SK-N-SH treated with all-trans-retinoic acid at 6 μM for 48 hours (cell line): ENCODE results near the gene FOXD1.
"Not testable (repeated sequence)": the region's sequence is repeated elsewhere in the genome, so short reads cannot be mapped to it uniquely, and the experiment has no call there.

Source experiments
- ATAC-seq: fragments of 200-7000 bp; cut with Tn5 transposase; 3 replicates; pipeline ENCODE4 v1.9.1; 2020; ENCODE audit warnings: mild to moderate bottlenecking, moderate library complexity
- ARNTL ChIP-seq: fragments of 450-650 bp; formaldehyde crosslinking; IDR thresholded peaks from 2 replicates; pipeline ENCODE4 v1.5.0; 2020; ENCODE audit warnings: low read depth, mild to moderate bottlenecking, moderate library complexity, borderline replicate concordance
- BACH2 ChIP-seq: fragments of 250-450 bp; sonication (Bioruptor Pico); IDR thresholded peaks from 2 replicates; pipeline ENCODE4 v1.9.0; 2021; ENCODE audit warnings: mild to moderate bottlenecking, borderline replicate concordance
- CSDC2 ChIP-seq: fragments of 250-450 bp; sonication (Bioruptor Pico); IDR thresholded peaks from 2 replicates; pipeline ENCODE4 v1.5.0; 2020; ENCODE audit warnings: mild to moderate bottlenecking, moderate library complexity
- ESRRG ChIP-seq: fragments of 250-450 bp; sonication (Bioruptor Pico); IDR thresholded peaks from 2 replicates; pipeline ENCODE4 v1.6.1; 2021; ENCODE audit warnings: mild to moderate bottlenecking
- GLIS3 ChIP-seq: fragments of 250-450 bp; sonication (Bioruptor Pico); IDR thresholded peaks from 2 replicates; pipeline ENCODE4 v1.5.0; 2020; ENCODE audit warnings: mild to moderate bottlenecking, moderate library complexity
- ISL1 ChIP-seq: fragments of 250-450 bp; sonication (Bioruptor Pico); IDR thresholded peaks from 2 replicates; pipeline ENCODE4 v2.1.2; 2022; ENCODE audit warnings: mild to moderate bottlenecking, moderate library complexity
- OSR1 ChIP-seq: fragments of 250-450 bp; sonication (Bioruptor Pico); IDR thresholded peaks from 2 replicates; pipeline ENCODE4 v1.8.0; 2022; ENCODE audit warnings: moderate library complexity, mild to moderate bottlenecking, inconsistent platforms
- PPARA ChIP-seq: fragments of 250-450 bp; sonication (Bioruptor Pico); IDR thresholded peaks from 2 replicates; pipeline ENCODE4 v1.5.0; 2020; ENCODE audit warnings: mild to moderate bottlenecking, borderline replicate concordance
- RARB ChIP-seq: fragments of 250-450 bp; sonication (Bioruptor Pico); IDR thresholded peaks from 2 replicates; pipeline ENCODE4 v1.8.0; 2021; ENCODE audit warnings: mild to moderate bottlenecking, moderate library complexity
- SNAI2 ChIP-seq: fragments of 250-450 bp; sonication (Bioruptor Pico); IDR thresholded peaks from 2 replicates; pipeline ENCODE4 v1.5.0; 2020; ENCODE audit warnings: mild to moderate bottlenecking, moderate library complexity
- TOX ChIP-seq: fragments of 250-450 bp; sonication (Bioruptor Pico); IDR thresholded peaks from 2 replicates; pipeline ENCODE4 v1.8.0; 2021; ENCODE audit warnings: mild to moderate bottlenecking, moderate library complexity, borderline replicate concordance
- ZFP3 ChIP-seq: fragments of 250-450 bp; sonication (Bioruptor Pico); IDR thresholded peaks from 2 replicates; pipeline ENCODE4 v1.5.0; 2020; ENCODE audit warnings: mild to moderate bottlenecking, moderate library complexity
- ZFP30 ChIP-seq: fragments of 450-650 bp; formaldehyde crosslinking; IDR thresholded peaks from 2 replicates; pipeline ENCODE4 v1.5.0; 2022; ENCODE audit warnings: mild to moderate bottlenecking, moderate library complexity
- ZNF565 ChIP-seq: fragments of 450-650 bp; formaldehyde crosslinking; conservative IDR thresholded peaks from 2 replicates; pipeline ENCODE4 v1.5.0; 2020; ENCODE audit warnings: low read depth, mild to moderate bottlenecking, moderate library complexity
- TF ChIP-seq, protein P1 (sequence below): fragments of 250-450 bp; sonication (Bioruptor Pico); IDR thresholded peaks from 2 replicates; pipeline ENCODE4 v1.8.0; 2021; ENCODE audit warnings: low read depth, mild to moderate bottlenecking, moderate library complexity, borderline replicate concordance
- TF ChIP-seq, protein P2 (sequence below): fragments of 250-450 bp; sonication (Bioruptor Pico); IDR thresholded peaks from 2 replicates; pipeline ENCODE4 v1.5.0; 2020; ENCODE audit warnings: mild to moderate bottlenecking, moderate library complexity

The FOXD1 gene

DNA sequence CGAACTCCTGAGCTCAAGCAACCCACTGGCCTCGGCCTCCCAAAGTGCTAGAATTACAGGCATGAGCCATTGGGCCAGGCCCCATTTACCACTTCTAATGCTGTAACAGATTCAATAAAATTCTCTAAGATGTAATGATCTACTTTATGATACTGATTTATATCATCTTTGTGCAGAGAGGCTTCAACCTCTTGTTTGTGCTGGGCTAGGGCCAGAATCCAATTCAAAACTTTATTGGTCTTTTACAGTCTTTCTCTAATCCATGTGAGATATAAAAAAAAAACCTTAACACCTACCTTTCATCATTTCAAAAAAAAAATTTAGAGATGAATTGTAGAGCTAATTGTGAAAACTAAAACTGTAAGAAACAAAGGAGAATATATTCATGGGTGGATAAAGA is 41.5 kb upstream of the FOXD1 start:
- ATAC-seq, result no peak
- no peak for TF ChIP-seq GLIS3 (CRISPR knock-in tag)
- TF ChIP-seq, all 23 proteins: peak for 0

DNA sequence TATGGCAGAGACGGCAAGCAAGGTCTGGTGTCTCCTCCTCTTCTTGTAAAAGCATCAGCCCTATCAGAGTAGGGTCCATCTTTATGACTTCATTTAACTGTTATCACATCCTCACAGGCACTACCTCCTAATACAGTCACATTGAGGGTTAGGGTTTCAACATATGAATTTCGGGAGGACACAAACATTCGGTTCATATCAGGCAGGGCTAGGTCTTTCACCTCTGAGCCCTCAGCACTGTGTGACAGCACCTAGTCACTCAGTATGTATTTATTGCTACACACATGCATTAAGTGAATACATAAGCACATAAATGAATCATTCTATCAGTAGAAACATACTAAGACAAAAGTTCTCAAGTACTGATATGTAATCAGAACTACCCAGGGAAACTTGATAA is 40.2 kb upstream of the FOXD1 start:
- TF ChIP-seq ZNF565 (CRISPR knock-in tag) (no peak), ZFP3 (CRISPR knock-in tag) (no peak), PPARA (CRISPR knock-in tag) (no peak), BACH2 (CRISPR knock-in tag) (no peak), ARNTL (CRISPR knock-in tag) (no peak), SNAI2 (no peak), OSR1 (CRISPR knock-in tag) (no peak), ISL1 (CRISPR knock-in tag) (no peak)
- TF ChIP-seq, protein P1, sequence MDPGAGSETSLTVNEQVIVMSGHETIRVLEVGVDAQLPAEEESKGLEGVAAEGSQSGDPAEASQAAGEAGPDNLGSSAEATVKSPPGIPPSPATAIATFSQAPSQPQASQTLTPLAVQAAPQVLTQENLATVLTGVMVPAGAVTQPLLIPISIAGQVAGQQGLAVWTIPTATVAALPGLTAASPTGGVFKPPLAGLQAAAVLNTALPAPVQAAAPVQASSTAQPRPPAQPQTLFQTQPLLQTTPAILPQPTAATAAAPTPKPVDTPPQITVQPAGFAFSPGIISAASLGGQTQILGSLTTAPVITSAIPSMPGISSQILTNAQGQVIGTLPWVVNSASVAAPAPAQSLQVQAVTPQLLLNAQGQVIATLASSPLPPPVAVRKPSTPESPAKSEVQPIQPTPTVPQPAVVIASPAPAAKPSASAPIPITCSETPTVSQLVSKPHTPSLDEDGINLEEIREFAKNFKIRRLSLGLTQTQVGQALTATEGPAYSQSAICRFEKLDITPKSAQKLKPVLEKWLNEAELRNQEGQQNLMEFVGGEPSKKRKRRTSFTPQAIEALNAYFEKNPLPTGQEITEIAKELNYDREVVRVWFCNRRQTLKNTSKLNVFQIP (CRISPR knock-in tag), result no peak
- TF ChIP-seq, protein P2, sequence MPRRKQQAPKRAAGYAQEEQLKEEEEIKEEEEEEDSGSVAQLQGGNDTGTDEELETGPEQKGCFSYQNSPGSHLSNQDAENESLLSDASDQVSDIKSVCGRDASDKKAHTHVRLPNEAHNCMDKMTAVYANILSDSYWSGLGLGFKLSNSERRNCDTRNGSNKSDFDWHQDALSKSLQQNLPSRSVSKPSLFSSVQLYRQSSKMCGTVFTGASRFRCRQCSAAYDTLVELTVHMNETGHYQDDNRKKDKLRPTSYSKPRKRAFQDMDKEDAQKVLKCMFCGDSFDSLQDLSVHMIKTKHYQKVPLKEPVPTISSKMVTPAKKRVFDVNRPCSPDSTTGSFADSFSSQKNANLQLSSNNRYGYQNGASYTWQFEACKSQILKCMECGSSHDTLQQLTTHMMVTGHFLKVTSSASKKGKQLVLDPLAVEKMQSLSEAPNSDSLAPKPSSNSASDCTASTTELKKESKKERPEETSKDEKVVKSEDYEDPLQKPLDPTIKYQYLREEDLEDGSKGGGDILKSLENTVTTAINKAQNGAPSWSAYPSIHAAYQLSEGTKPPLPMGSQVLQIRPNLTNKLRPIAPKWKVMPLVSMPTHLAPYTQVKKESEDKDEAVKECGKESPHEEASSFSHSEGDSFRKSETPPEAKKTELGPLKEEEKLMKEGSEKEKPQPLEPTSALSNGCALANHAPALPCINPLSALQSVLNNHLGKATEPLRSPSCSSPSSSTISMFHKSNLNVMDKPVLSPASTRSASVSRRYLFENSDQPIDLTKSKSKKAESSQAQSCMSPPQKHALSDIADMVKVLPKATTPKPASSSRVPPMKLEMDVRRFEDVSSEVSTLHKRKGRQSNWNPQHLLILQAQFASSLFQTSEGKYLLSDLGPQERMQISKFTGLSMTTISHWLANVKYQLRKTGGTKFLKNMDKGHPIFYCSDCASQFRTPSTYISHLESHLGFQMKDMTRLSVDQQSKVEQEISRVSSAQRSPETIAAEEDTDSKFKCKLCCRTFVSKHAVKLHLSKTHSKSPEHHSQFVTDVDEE (CRISPR knock-in tag), result no peak
- ATAC-seq, result no peak

DNA sequence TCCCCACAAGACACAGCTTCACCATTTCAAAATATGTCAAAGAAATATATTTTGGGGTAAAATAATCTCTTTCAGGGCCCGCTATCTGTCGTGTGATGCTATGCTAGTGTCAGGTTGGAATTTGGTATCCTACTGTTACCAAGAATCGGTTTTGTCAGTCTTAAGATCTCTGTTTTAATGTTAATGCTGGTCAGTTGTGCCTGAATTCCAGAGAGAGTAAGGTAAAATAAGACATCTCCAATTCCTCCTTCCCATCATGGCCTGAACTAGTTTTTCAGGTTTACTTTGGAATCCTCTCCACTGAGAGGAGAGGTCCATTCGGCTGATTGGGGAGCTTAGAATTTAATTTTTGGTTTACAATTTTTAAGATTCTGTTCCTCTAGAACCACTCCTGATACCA is 39.2 kb upstream of the FOXD1 start:
- ATAC-seq, result no peak
- TF ChIP-seq ZNF565 (CRISPR knock-in tag), result no peak
- TF ChIP-seq CSDC2 (CRISPR knock-in tag), result no peak
- TF ChIP-seq GLIS3 (CRISPR knock-in tag), result no peak
- TF ChIP-seq ESRRG (CRISPR knock-in tag), result no peak
- TF ChIP-seq BACH2 (CRISPR knock-in tag), result no peak
- no peak for TF ChIP-seq ZFP30 (CRISPR knock-in tag)
- no peak for TF ChIP-seq TOX (CRISPR knock-in tag)
- TF ChIP-seq ISL1 (CRISPR knock-in tag), result no peak
- TF ChIP-seq OSR1 (CRISPR knock-in tag), result no peak
- no peak for TF ChIP-seq RARB (CRISPR knock-in tag)
- TF ChIP-seq ZFP3 (CRISPR knock-in tag), result no peak
- no peak for TF ChIP-seq SNAI2
- TF ChIP-seq, protein P1 (CRISPR knock-in tag), result no peak
- TF ChIP-seq, protein P2 (CRISPR knock-in tag), result no peak
- no peak for TF ChIP-seq ARNTL (CRISPR knock-in tag)

DNA sequence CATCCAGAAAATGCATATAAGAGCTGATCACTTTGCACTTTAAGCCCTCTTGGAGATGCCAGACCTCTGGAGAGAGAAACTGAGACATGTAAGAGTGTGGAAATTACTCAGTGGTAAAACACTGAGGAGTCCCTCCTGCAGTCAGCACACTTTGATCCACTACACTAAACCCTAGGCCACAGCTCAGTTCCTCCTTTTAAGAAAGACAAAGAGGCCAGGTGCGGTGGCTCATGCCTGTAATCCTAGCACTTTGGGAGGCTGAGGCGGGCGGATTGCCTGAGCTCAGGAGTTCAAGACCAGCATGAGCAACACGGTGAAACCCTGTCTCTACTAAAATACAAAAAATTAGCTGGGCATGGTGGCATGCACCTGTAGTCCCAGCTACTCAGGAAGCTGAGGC is 38.7 kb upstream of the FOXD1 start:
- ATAC-seq, result not testable (repeated sequence)
